A549 (cell line): ENCODE data around the gene ATAD3A. TPM values are rescaled to one million over a fixed set of nuclear protein-coding genes. Genes with fewer than 3 reads are reported as not detected.

ENCODE experiments used
- ATAC-seq, 2 experiments: fragments of 200-7000 bp in 1 of 2; fragments of >200 bp in 1 of 2; cut with Nextera tagmentation in 1 of 2; cut with Tn5 transposase in 1 of 2; 3 replicates each; pipeline versions ENCODE4 v1.8.0 to v1.9.1; 2018 to 2020; ENCODE audit warnings: mild to moderate bottlenecking in 1 of 2, moderate library complexity in 1 of 2
- CTCF ChIA-PET: fragments of 300-600 bp; sonication (Branson Sonifier 250); formaldehyde crosslinking; extraction: SDS; loops from one replicate; lab custom pipeline; 2021; ENCODE audit warnings: antibody characterized with exemption, inconsistent platforms; lab: Yijun Ruan, JAX
- POLR2A ChIA-PET: fragments of 350-600 bp; formaldehyde crosslinking; extraction: SDS; loops from one replicate; lab custom pipeline; 2021; ENCODE audit warnings: antibody characterized with exemption, inconsistent platforms; lab: Yijun Ruan, JAX
- DNase-seq, 2 experiments: peaks; one replicate each; pipeline versions ENCODE4 v3.0.0 to v3.0.0-alpha.2; 2011 to 2016; ENCODE audit warnings: low read depth in 1 of 2, low spot score in 1 of 2
- FAIRE-seq: peaks from 2 replicates; lab custom pipeline; 2011; peaks lifted over from hg19 to GRCh38; lab: Jason Lieb, UNC
- H3K27ac ChIP-seq, 2 experiments: fragments of >200 bp; sonication (Bioruptor Twin); formaldehyde crosslinking; 3 replicates each; pipeline ENCODE4 v1.5.1; 2016 to 2017
- H3K4me1 ChIP-seq: fragments of >200 bp; sonication (Bioruptor Twin); formaldehyde crosslinking; 3 replicates; pipeline ENCODE4 v1.6.1; 2016
- H3K4me2 ChIP-seq: fragments of >200 bp; sonication (Bioruptor Twin); formaldehyde crosslinking; 3 replicates; pipeline ENCODE4 v1.6.1; 2016
- H3K4me3 ChIP-seq: fragments of >200 bp; sonication (Bioruptor Twin); formaldehyde crosslinking; 3 replicates; pipeline ENCODE4 v1.5.1; 2016
- H3K9me3 ChIP-seq: fragments of >200 bp; sonication (Bioruptor Twin); formaldehyde crosslinking; 3 replicates; pipeline ENCODE4 v1.6.1; 2016
- BHLHE40 ChIP-seq: IDR thresholded peaks from 2 replicates; pipeline ENCODE4 v1.6.1; 2012; ENCODE audit warnings: low read depth, low read length, inconsistent platforms
- CBX8 ChIP-seq: fragments of 200-600 bp; sonication (generic); IDR thresholded peaks from 2 replicates; pipeline ENCODE4 v1.6.1; 2016
- CEBPB ChIP-seq, 2 experiments: fragments of >200 bp in 1 of 2; sonication (Bioruptor Twin) in 1 of 2; formaldehyde crosslinking in 1 of 2; IDR thresholded peaks; 2 replicates each; pipeline ENCODE4 v1.6.1; 2012 to 2016
- CHD4 ChIP-seq: fragments of 200-600 bp; sonication (generic); IDR thresholded peaks from 2 replicates; pipeline ENCODE4 v1.6.1; 2016; ENCODE audit warnings: antibody characterized with exemption, mild to moderate bottlenecking, borderline replicate concordance
- EP300 ChIP-seq, 2 experiments: fragments of >200 bp; sonication (Bioruptor Twin); formaldehyde crosslinking; IDR thresholded peaks; 2 replicates in 1 of 2; 3 replicates in 1 of 2; pipeline ENCODE4 v1.6.1; 2016 to 2017
- FOSB ChIP-seq: fragments of 250-450 bp; sonication (Bioruptor Pico); IDR thresholded peaks from 2 replicates; pipeline ENCODE4 v1.5.0; 2020; ENCODE audit warnings: mild to moderate bottlenecking, moderate library complexity
- FOXS1 ChIP-seq: fragments of 250-450 bp; sonication (Bioruptor Pico); IDR thresholded peaks from 2 replicates; pipeline ENCODE4 v1.5.0; 2020; ENCODE audit warnings: mild to moderate bottlenecking, moderate library complexity
- GATA3 ChIP-seq: IDR thresholded peaks from 2 replicates; pipeline ENCODE4 v1.6.1; 2012; ENCODE audit warnings: borderline replicate concordance
- HDAC2 ChIP-seq: fragments of 200-600 bp; sonication (generic); IDR thresholded peaks from 2 replicates; pipeline ENCODE4 v1.6.1; 2016
- KDM1A ChIP-seq: fragments of 200-600 bp; sonication (generic); IDR thresholded peaks from 2 replicates; pipeline ENCODE4 v1.6.1; 2016; ENCODE audit warnings: low read depth, mild to moderate bottlenecking
- KDM5A ChIP-seq: fragments of 200-600 bp; sonication (generic); IDR thresholded peaks from 2 replicates; pipeline ENCODE4 v1.6.1; 2016; ENCODE audit warnings: antibody characterized with exemption, mild to moderate bottlenecking
- MAFK ChIP-seq: fragments of 450-650 bp; IDR thresholded peaks from 2 replicates; pipeline ENCODE4 v1.6.1; 2014; ENCODE audit not compliant: partially characterized antibody
- NPAS2 ChIP-seq: fragments of 250-450 bp; sonication (Bioruptor Pico); IDR thresholded peaks from 2 replicates; pipeline ENCODE4 v1.8.0; 2022; ENCODE audit warnings: mild to moderate bottlenecking, moderate library complexity, borderline replicate concordance
- RARB ChIP-seq: fragments of 250-450 bp; sonication (Bioruptor Pico); IDR thresholded peaks from 2 replicates; pipeline ENCODE4 v1.8.0; 2021; ENCODE audit warnings: mild to moderate bottlenecking, moderate library complexity
- SREBF2 ChIP-seq: fragments of 450-650 bp; IDR thresholded peaks from 2 replicates; pipeline ENCODE4 v1.6.1; 2014; ENCODE audit warnings: mild to moderate bottlenecking, moderate library complexity
- TFCP2L1 ChIP-seq: fragments of 250-450 bp; sonication (Bioruptor Pico); IDR thresholded peaks from 2 replicates; pipeline ENCODE4 v1.5.0; 2021; ENCODE audit warnings: mild to moderate bottlenecking
- TP53 ChIP-seq: fragments of 250-450 bp; sonication (Bioruptor Pico); IDR thresholded peaks from 2 replicates; pipeline ENCODE4 v1.5.0; 2021; ENCODE audit warnings: mild to moderate bottlenecking, moderate library complexity
- ZSCAN20 ChIP-seq: fragments of 250-450 bp; sonication (Bioruptor Pico); IDR thresholded peaks from 2 replicates; pipeline ENCODE4 v1.8.0; 2022; ENCODE audit warnings: mild to moderate bottlenecking, moderate library complexity
- WGBS: methylation state at CpG from one replicate; pipeline ENCODE4 v1.1.6; 2017; ENCODE audit errors: missing lambda C conversion rate; 5-methylcytosine and 5-hydroxymethylcytosine counted together
- polyA plus RNA-seq, 4 experiments: library from polyadenylated mRNA; depleted of rRNA in 3 of 4; stranded (reverse); fragments of >200 nt; fragmentation: RNase III in 1 of 4; extraction: RNeasy Plus Mini Kit Qiagen cat#74134 plus additional on column Dnase treatment in 1 of 4; gene quantifications; 2 replicates in 3 of 4; 3 replicates in 1 of 4; pipeline ENCODE4 v1.2.3, GENCODE V29; 2011 to 2017
- TF ChIP-seq, protein P1 (sequence below): IDR thresholded peaks from 2 replicates; pipeline ENCODE4 v1.6.1; 2012
- TF ChIP-seq, protein P2 (sequence below): IDR thresholded peaks from 2 replicates; pipeline ENCODE4 v1.6.1; 2012
- TF ChIP-seq, protein P3 (sequence below): fragments of 450-650 bp; IDR thresholded peaks from 2 replicates; pipeline ENCODE4 v1.6.1; 2014; ENCODE audit warnings: antibody characterized with exemption

Gene ATAD3A
- polyA plus RNA-seq, 2 of the 4 experiments (the other 2 are of a cell fraction), result 10.9 to 27.2 TPM

DNA sequence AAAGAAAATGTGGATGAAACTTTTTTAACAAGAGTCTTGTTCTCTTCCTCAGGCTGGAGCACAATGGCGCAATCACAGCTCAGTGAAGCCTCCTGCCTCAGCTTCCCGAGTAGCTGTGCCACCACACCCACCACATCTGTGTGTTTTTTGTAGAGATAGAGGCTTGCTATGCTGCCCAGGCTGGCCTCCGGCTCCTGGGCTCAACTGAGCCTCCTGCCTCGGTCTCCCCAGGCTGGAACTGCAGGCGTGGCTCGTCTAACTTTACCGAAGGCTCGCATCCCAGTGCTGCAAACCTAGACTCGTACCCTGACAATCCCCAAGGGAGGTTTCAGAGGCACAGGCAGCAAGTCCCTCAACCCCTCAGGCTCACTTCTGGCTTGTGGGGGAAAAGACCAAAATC, 48.2 kb downstream of the ATAD3A start:
- 94% methylated on average over 9 of the region's 9 CpGs for WGBS
- ChIA-PET POLR2A (interaction anchor here (0.7 kb wide), 1 partner anchor 308 kb away, joined by 3 read pairs; no protein-coding TSS in a partner anchor), CTCF (no interaction called here)
- ATAC-seq (no peak), DNase-seq (no peak), FAIRE-seq (no peak)
- Histone ChIP-seq H3K4me2 (no peak overlapping the region), H3K4me3 (no peak overlapping the region), H3K9me3 (no peaks in the 10 kb centered on the region), H3K4me1 (peaks cover under 1% of the 10 kb centered on the region), H3K27ac (no peak overlapping the region)
- TF ChIP-seq TFCP2L1 (CRISPR knock-in tag) (no peak), BHLHE40 (no peak), NPAS2 (CRISPR knock-in tag) (no peak), TP53 (CRISPR knock-in tag) (no peak), MAFK (no peak), SREBF2 (no peak), HDAC2 (no peak), GATA3 (no peak), KDM1A (no peak), EP300 (IDR thresholded peaks at IDR 0.05) (no peak)
- TF ChIP-seq, protein P1, sequence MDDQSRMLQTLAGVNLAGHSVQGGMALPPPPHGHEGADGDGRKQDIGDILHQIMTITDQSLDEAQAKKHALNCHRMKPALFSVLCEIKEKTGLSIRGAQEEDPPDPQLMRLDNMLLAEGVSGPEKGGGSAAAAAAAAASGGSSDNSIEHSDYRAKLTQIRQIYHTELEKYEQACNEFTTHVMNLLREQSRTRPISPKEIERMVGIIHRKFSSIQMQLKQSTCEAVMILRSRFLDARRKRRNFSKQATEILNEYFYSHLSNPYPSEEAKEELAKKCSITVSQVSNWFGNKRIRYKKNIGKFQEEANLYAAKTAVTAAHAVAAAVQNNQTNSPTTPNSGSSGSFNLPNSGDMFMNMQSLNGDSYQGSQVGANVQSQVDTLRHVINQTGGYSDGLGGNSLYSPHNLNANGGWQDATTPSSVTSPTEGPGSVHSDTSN, result no peak
- TF ChIP-seq, protein P2, sequence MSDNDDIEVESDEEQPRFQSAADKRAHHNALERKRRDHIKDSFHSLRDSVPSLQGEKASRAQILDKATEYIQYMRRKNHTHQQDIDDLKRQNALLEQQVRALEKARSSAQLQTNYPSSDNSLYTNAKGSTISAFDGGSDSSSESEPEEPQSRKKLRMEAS, result no peak

DNA sequence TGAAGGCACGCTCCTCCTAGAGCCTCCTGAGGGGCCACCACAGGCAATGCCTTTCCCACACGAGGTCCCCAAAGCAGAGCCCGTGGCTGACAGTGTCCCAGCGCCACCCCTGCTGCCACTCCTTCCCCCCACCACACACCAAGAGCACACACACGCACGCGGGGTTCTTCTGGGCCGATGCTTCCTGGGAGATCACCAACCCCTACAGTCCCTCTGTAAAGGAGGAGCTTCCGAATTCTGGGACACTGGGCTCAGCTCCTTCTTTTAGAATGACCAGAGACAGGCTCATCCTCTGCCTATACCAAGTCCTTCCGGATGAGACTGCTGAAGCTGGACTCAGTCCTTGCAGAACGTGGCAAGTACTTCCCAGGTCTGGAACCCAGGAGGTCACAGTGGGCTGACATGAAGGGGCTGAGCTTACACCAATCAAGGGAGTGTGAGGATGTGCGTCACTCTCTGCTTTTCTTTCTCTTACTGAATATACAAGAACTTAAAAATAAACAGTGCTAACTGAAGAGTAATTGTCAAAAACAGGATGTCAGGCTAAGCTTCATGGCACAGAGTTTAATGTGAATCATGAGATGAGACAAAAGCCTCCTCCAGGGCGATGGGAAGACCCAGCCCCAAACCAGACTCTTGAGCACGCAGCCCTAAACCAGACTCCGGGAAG, 50.0 kb downstream of the ATAD3A start:
- DNase-seq (no peak), FAIRE-seq (no peak), ATAC-seq (no peak; a peak in 1 of 6 replicates)
- Histone ChIP-seq H3K27ac (no peak overlapping the region), H3K4me2 (no peak overlapping the region), H3K9me3 (no peaks in the 10 kb centered on the region), H3K4me3 (no peak overlapping the region), H3K4me1 (no peaks in the 10 kb centered on the region)
- ChIA-PET POLR2A (no interaction called here), CTCF (interaction anchor here (1.5 kb wide), 1 partner anchor 10 kb away, joined by 3 read pairs; no protein-coding TSS in a partner anchor)
- TF ChIP-seq CBX8 (no peak), CEBPB (IDR thresholded peaks at IDR 0.05) (no peak), CHD4 (no peak), EP300 (IDR thresholded peaks at IDR 0.05) (no peak), FOXS1 (CRISPR knock-in tag) (no peak), TFCP2L1 (CRISPR knock-in tag) (no peak), FOSB (CRISPR knock-in tag) (no peak), ZSCAN20 (CRISPR knock-in tag) (no peak), KDM5A (no peak)
- TF ChIP-seq, protein P3, sequence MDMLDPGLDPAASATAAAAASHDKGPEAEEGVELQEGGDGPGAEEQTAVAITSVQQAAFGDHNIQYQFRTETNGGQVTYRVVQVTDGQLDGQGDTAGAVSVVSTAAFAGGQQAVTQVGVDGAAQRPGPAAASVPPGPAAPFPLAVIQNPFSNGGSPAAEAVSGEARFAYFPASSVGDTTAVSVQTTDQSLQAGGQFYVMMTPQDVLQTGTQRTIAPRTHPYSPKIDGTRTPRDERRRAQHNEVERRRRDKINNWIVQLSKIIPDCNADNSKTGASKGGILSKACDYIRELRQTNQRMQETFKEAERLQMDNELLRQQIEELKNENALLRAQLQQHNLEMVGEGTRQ, result no peak
- WGBS, result 95% methylated on average over 8 of the region's 15 CpGs

DNA sequence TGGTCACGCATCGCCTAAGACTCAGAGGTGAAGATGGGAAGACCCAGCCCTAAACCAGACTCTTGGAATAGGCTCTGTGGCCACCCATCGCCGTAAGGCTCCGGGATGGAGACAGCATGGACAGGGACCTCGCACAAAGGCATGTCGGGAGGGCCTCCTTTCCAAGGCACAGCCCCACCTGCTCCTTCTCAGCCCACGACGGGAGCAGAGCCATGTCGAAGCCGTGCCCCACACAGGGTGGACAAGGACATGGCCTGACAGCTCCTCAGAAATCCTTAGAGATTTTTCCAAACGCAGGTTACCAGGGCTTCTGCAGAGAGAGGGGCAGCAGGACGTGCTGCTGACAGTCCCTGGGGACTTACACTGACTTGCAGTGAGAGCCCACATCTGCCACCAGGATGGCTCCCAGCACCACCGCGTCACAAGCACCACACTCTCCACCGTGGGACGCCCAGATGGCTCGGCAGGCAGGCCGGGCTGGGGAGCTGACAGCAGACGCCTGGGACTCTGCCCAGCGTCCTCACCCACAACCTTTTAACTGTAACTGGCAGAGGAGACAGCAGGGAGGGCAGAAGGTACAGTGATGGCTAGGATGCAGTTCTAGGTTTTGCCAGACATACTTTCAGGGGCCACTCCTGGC, 50.7 kb downstream of the ATAD3A start:
- POLR2A ChIA-PET, result interaction anchor here (0.5 kb wide), 1 partner anchor 543 kb away, joined by 4 read pairs; the partner anchor contains the start of gene AGRN
- Histone ChIP-seq H3K4me2 (no peak overlapping the region), H3K9me3 (no peaks in the 10 kb centered on the region), H3K27ac (no peak overlapping the region), H3K4me1 (no peaks in the 10 kb centered on the region), H3K4me3 (no peak overlapping the region)
- DNase-seq, result no peak
- no peak for FAIRE-seq
- ATAC-seq, result no peak
- TF ChIP-seq KDM1A (no peak), RARB (CRISPR knock-in tag) (no peak), TFCP2L1 (CRISPR knock-in tag) (no peak), EP300 (IDR thresholded peaks at IDR 0.05) (no peak), CBX8 (no peak)
- CTCF ChIA-PET, result interaction anchor here (1.5 kb wide), 1 partner anchor 9 kb away, joined by 3 read pairs; no protein-coding TSS in a partner anchor
- 94% methylated on average over 10 of the region's 21 CpGs for WGBS
